NCI-H2196 treated with DMSO at 0.1 percent for 48 hours (cell line): ENCODE results near the gene KRT31.
"Not testable (repeated sequence)": the region's sequence is repeated elsewhere in the genome, so short reads cannot be mapped to it uniquely, and the experiment has no call there.

Experiments used
- DNase-seq: peaks from one replicate; lab custom pipeline; 2025; ENCODE audit not compliant: unreplicated experiment; lab: John Stamatoyannopoulos, UW

Gene KRT31

GRCh38 chr17:41418116-41418860 lies 20.9 kb upstream of the KRT31 start:
- DNase-seq: no peak

GRCh38 chr17:41417576-41418015 lies 20.2 kb upstream of the KRT31 start:
- DNase-seq: no peak

GRCh38 chr17:41417127-41417526 lies 19.7 kb upstream of the KRT31 start:
- no peak for DNase-seq

- DNase-seq: no peak
These were observed 19.1 kb upstream of the KRT31 start for GRCh38 chr17:41416479-41416878.

GRCh38 chr17:41415833-41416335 lies 18.5 kb upstream of the KRT31 start:
- no peak for DNase-seq

- no peak for DNase-seq
These were observed 18.0 kb upstream of the KRT31 start for GRCh38 chr17:41415411-41415810.

GRCh38 chr17:41413982-41414381 lies 16.6 kb upstream of the KRT31 start:
- DNase-seq: no peak

- DNase-seq: no peak
These were observed 16.0 kb upstream of the KRT31 start for GRCh38 chr17:41413353-41413957.

- no peak for DNase-seq
These were observed 13.8 kb upstream of the KRT31 start for GRCh38 chr17:41411072-41411840.

- DNase-seq: no peak
These were observed 9.8 kb upstream of the KRT31 start for GRCh38 chr17:41407226-41407625.

GRCh38 chr17:41406205-41406604 lies 8.8 kb upstream of the KRT31 start:
- no peak for DNase-seq

- DNase-seq: no peak
These were observed 6.7 kb upstream of the KRT31 start for GRCh38 chr17:41404024-41404671.

GRCh38 chr17:41403404-41404023 lies 6.1 kb upstream of the KRT31 start:
- DNase-seq: no peak

- DNase-seq: no peak
These were observed 4.8 kb upstream of the KRT31 start for GRCh38 chr17:41402161-41402560.

- DNase-seq: no peak
These were observed 1.1 kb downstream of the KRT31 start for GRCh38 chr17:41396340-41396739.

GRCh38 chr17:41395611-41396010 lies 1.8 kb downstream of the KRT31 start:
- DNase-seq: no peak

GRCh38 chr17:41395044-41395443 lies 2.4 kb downstream of the KRT31 start:
- not testable (repeated sequence) for DNase-seq

GRCh38 chr17:41394254-41394996 lies 3.0 kb downstream of the KRT31 start:
- DNase-seq: no peak

GRCh38 chr17:41393826-41394225 lies 3.6 kb downstream of the KRT31 start:
- no peak for DNase-seq

GRCh38 chr17:41393294-41393693 lies 4.1 kb downstream of the KRT31 start:
- no peak for DNase-seq
